Endothelial cell of hepatic sinusoid (primary cell): ENCODE results near the gene RNF115.

Source experiments
- in situ Hi-C: cut with HindIII; loops from 2 replicates; pipeline ENCODE4 v1.10.0; 2017; ENCODE audit warnings: low sequenced_read_pairs

The RNF115 gene

GRCh38 chr1:145707183-145707867 lies 116.6 kb downstream of the RNF115 start, which contains the start of gene PDZK1:
Gene PDZK1, minus strand, starts transcription at chr1:145707368. Its CDS starts 19,347 bp downstream, at chr1:145688021.
- in situ Hi-C loops = no loop called here

- in situ Hi-C loops = no loop called here
These were observed 117.7 kb downstream of the RNF115 start for GRCh38 chr1:145706086-145706664.

- in situ Hi-C loops = no loop called here
These were observed 118.3 kb downstream of the RNF115 start for GRCh38 chr1:145705622-145706021.

GRCh38 chr1:145702826-145703225 lies 121.1 kb downstream of the RNF115 start:
- in situ Hi-C loops = loop anchor here (5.0 kb wide), 1 partner anchor 79 kb away; no protein-coding TSS in a partner anchor

GRCh38 chr1:145702052-145702451 lies 121.8 kb downstream of the RNF115 start:
- in situ Hi-C loops = loop anchor here (5.0 kb wide), 1 partner anchor 80 kb away; no protein-coding TSS in a partner anchor

GRCh38 chr1:145701306-145701862 lies 122.5 kb downstream of the RNF115 start:
- in situ Hi-C loops = loop anchor here (5.0 kb wide), 1 partner anchor 81 kb away; no protein-coding TSS in a partner anchor

GRCh38 chr1:145696630-145696960 lies 127.3 kb downstream of the RNF115 start:
- in situ Hi-C loops = no loop called here

- in situ Hi-C loops = no loop called here
These were observed 127.9 kb downstream of the RNF115 start for GRCh38 chr1:145695821-145696629.

- in situ Hi-C loops = no loop called here
These were observed 131.0 kb downstream of the RNF115 start for GRCh38 chr1:145692785-145693443.

- in situ Hi-C loops = no loop called here
These were observed 133.0 kb downstream of the RNF115 start for GRCh38 chr1:145690587-145691558.

GRCh38 chr1:145689922-145690321 lies 134.0 kb downstream of the RNF115 start:
- in situ Hi-C loops = no loop called here

GRCh38 chr1:145688924-145689323 lies 135.0 kb downstream of the RNF115 start:
- in situ Hi-C loops = no loop called here
